Endothelial cell (in vitro differentiated cells): ENCODE measurements around the gene SPATS2L. TPM values are rescaled to one million over a fixed set of nuclear protein-coding genes. Genes with fewer than 3 reads are reported as not detected.
A peak's percentile ranks its signal among the peaks of the same experiment; 100 is the strongest.

ENCODE experiments used
- DNase-seq: peaks from one replicate; pipeline ENCODE4 v3.0.0; 2021; ENCODE audit warnings: low spot score
- H3K27ac Mint-ChIP-seq: one replicate; pipeline ENCODE4 v1.8.0; 2021; ENCODE audit warnings: mixed read lengths, inconsistent platforms; ENCODE audit not compliant: unreplicated experiment
- H3K27me3 Mint-ChIP-seq: one replicate; pipeline ENCODE4 v1.8.0; 2021; ENCODE audit warnings: mild to moderate bottlenecking, moderate library complexity, mixed read lengths, inconsistent platforms; ENCODE audit not compliant: unreplicated experiment
- H3K36me3 Mint-ChIP-seq: one replicate; pipeline ENCODE4 v1.8.0; 2021; ENCODE audit warnings: mild to moderate bottlenecking, low read depth, mixed read lengths, inconsistent platforms; ENCODE audit not compliant: unreplicated experiment
- H3K4me1 Mint-ChIP-seq: one replicate; pipeline ENCODE4 v1.8.0; 2021; ENCODE audit warnings: mild to moderate bottlenecking, mixed read lengths, inconsistent platforms; ENCODE audit not compliant: unreplicated experiment
- H3K4me3 Mint-ChIP-seq: one replicate; pipeline ENCODE4 v1.8.0; 2021; ENCODE audit warnings: mild to moderate bottlenecking, mixed read lengths, inconsistent platforms; ENCODE audit not compliant: unreplicated experiment
- H3K9me3 Mint-ChIP-seq: one replicate; pipeline ENCODE4 v1.8.0; 2021; ENCODE audit warnings: mixed read lengths, inconsistent platforms; ENCODE audit not compliant: unreplicated experiment
- total RNA-seq: library from RNA; stranded (reverse); fragmentation: NEBNext Ultra II Directional; extraction: Animal tissue kit (Norgen Biotek cat#: 25700); gene quantifications from one replicate; pipeline ENCODE4 v1.2.1, GENCODE V29; 2021; ENCODE audit not compliant: unreplicated experiment
- TF ChIP-seq, protein P1 (sequence below): fragments of 200-600 bp; sonication (generic); IDR thresholded peaks from one replicate; pipeline ENCODE4 v1.5.0; 2021; ENCODE audit warnings: antibody characterized with exemption; ENCODE audit not compliant: unreplicated experiment

The SPATS2L gene
- total RNA-seq, 1 donor from 2014 or later: 72.9 TPM

DNA sequence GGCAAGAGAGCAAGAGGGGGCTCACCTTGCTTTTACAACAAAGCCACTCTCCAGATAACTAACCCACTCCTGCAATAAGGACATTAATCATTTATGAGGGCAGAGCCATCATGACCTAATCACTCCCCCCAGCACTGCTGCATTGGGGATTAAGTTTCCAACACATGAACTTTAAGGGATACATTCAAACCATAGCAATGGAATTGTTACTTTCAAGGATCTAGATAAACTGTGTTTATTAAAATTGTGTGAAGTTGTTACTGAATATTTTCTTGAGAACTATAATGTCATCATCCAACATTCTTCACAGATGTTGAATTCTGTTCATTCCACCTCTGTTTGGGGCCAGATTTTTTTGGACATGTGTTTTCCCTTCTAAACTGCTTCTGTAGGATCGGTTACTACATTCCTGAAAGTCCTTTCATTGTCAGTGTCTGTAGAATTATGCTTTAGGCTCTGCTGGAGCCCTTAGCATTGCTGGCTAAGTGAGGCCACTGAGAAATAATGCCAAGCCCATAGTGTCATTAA, 50.4 kb downstream of the SPATS2L start:
- DNase-seq: no peak
- Mint-ChIP-seq H3K9me3 (no peaks in the 10 kb centered on the region), H3K27ac (peak overlapping the region; percentile 5), H3K4me1 (peaks cover 8% of the 10 kb centered on the region), H3K4me3 (no peak overlapping the region), H3K36me3 (peaks cover 4% of the 10 kb centered on the region), H3K27me3 (no peaks in the 10 kb centered on the region)
- TF ChIP-seq, protein P1, sequence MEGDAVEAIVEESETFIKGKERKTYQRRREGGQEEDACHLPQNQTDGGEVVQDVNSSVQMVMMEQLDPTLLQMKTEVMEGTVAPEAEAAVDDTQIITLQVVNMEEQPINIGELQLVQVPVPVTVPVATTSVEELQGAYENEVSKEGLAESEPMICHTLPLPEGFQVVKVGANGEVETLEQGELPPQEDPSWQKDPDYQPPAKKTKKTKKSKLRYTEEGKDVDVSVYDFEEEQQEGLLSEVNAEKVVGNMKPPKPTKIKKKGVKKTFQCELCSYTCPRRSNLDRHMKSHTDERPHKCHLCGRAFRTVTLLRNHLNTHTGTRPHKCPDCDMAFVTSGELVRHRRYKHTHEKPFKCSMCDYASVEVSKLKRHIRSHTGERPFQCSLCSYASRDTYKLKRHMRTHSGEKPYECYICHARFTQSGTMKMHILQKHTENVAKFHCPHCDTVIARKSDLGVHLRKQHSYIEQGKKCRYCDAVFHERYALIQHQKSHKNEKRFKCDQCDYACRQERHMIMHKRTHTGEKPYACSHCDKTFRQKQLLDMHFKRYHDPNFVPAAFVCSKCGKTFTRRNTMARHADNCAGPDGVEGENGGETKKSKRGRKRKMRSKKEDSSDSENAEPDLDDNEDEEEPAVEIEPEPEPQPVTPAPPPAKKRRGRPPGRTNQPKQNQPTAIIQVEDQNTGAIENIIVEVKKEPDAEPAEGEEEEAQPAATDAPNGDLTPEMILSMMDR: no peak

DNA sequence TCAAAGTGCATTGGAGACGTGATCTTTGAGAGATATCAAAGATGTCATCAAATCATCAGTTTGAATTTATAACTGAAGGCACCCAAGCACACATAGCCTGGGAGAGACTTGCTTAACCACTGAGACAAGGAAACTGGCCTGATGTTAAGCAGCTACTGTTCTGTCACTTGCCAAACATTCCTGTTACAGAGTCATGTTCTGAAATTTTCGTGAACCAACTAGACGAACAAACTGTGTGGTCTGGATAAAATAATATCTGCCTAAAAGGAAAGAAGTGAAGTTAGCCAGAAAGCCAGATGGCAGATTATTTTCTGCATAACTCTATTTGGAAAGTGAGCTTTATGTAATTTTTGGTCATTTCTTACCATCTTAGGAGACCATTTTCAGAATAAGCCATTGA, 51.4 kb downstream of the SPATS2L start:
- Mint-ChIP-seq H3K9me3 (no peaks in the 10 kb centered on the region), H3K4me3 (no peak overlapping the region), H3K4me1 (peaks cover 7% of the 10 kb centered on the region), H3K36me3 (peaks cover 4% of the 10 kb centered on the region), H3K27me3 (no peaks in the 10 kb centered on the region), H3K27ac (no peak overlapping the region)
- TF ChIP-seq, protein P1: no peak
- no peak for DNase-seq

- H3K27ac Mint-ChIP-seq: no peak overlapping the region
- H3K27me3 Mint-ChIP-seq: no peaks in the 10 kb centered on the region
- TF ChIP-seq, protein P1: no peak
- no peaks in the 10 kb centered on the region for H3K9me3 Mint-ChIP-seq
- no peak for DNase-seq
- peaks cover 21% of the 10 kb centered on the region for H3K4me1 Mint-ChIP-seq
- H3K36me3 Mint-ChIP-seq: no peaks in the 10 kb centered on the region
- no peak overlapping the region for H3K4me3 Mint-ChIP-seq
Observed at GRCh38 chr2:200359552-200359951, 53.1 kb downstream of the SPATS2L start.

DNA sequence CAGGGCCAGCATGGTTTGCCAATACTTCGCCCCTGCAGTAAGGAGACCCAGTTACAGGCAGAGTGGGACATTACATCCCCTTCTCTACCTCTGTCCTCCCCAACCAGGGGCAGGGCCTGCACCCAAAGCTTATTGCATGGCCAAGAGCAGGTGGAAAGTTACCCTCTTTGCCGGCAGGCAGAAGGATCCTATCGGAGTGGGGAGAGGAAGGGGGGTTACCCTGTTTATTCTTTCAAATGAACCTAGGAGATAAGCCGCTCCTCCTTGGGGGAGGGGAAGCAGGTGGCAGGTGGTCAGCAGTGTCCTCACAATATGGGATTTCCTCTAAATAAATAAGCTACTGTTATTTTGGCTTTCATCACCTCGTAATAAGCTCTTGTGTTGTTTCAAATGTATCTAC, 53.9 kb downstream of the SPATS2L start:
- Mint-ChIP-seq H3K4me3 (no peak overlapping the region), H3K36me3 (no peaks in the 10 kb centered on the region), H3K4me1 (peaks cover 22% of the 10 kb centered on the region), H3K27ac (no peak overlapping the region), H3K27me3 (no peaks in the 10 kb centered on the region), H3K9me3 (no peaks in the 10 kb centered on the region)
- TF ChIP-seq, protein P1: no peak
- DNase-seq: no peak

DNA sequence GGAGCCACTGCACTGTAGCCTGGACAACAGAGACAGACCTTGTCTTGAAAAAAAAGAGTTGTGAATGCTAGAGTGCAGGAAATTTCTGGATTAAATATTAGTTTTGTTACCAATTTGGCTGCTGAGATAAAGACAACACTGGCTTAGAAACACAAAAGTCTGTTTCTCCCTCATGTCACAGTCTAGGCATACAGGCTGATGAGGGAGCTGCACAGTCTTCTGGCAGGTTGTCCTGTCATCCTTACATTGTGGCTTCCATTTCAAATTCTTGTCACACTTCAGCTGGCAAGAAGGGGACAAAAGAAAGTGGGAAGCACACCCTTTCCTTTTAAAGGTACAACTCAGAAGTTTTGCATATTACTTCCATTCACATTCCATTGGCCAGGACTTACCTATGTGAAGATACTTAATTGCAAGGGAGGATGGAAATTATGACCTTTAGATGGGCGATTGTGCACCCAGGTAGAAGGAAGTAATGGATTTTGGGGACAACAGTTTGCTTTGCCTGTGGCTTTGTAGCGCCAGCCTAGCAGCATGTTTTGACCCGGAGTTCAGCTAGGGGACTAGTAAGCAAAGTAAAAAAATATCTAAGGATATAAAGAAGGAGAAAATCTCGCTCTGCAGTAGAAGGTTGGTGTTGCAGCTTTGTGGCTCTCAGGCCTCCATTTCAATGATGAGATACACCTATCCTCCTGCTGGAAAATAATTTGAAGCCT, 55.9 kb downstream of the SPATS2L start:
- no peak for DNase-seq
- H3K9me3 Mint-ChIP-seq: no peaks in the 10 kb centered on the region
- no peaks in the 10 kb centered on the region for H3K36me3 Mint-ChIP-seq
- no peak overlapping the region for H3K27ac Mint-ChIP-seq
- peaks cover 25% of the 10 kb centered on the region for H3K4me1 Mint-ChIP-seq
- H3K27me3 Mint-ChIP-seq: no peaks in the 10 kb centered on the region
- no peak overlapping the region for H3K4me3 Mint-ChIP-seq
- TF ChIP-seq, protein P1: no peak
